Activated T-cell treated with anti-CD3 and anti-CD28 coated beads, Interleukin-2, amount 50 U/mL, for 48 hours (primary cell): ENCODE results near the gene TSR3.
A peak's percentile ranks its signal among the peaks of the same experiment; 100 is the strongest.

ENCODE experiments used
- DNase-seq, 2 experiments: peaks; one replicate each; pipeline ENCODE4 v3.0.0-alpha.2; 2020

Gene TSR3

DNA sequence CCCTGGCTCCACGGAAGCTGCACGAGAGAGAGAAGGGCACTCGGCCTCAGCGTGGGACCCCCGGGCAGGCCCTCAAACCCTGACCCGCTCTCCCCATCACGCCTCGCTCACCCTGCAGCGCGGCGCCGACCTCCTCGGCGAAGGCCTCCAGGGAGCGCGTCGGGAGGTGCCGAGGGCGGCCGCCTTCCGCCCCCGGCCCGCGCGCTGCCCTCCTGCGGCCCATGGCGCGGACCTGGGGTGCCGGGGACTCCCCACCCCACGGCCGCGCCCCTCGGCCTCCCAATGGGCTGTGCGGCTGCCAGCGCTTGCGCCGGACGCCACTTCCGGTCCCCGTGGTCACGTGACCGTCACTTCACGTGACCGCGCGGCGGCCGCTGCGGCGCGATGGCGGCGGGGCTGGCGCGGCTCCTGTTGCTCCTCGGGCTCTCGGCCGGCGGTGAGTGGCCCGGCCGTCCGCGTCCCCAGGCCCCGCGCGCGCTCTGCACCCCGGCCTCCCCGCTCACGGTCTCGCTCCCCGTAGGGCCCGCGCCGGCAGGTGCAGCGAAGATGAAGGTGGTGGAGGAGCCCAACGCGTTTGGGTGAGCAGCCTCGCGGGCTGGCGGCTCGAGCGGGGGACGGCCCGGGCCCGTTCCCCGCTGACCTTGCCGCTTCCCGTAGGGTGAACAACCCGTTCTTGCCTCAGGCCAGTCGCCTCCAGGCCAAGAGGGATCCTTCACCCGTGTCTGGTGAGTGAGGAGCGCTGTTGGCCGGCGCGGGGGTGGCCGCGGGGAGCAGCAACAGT lies at the start of gene TSR3, which contains the start of gene GNPTG:
Gene TSR3, minus strand, starts transcription at position 297 of the 781 bp plus-strand sequence. Its CDS starts 74 bp downstream, at position 223.
Gene GNPTG, plus strand, starts transcription at position 350 of the 781 bp plus-strand sequence. Its CDS starts 35 bp downstream, at position 385.
- DNase-seq = peak; percentile 88 to 90

DNA sequence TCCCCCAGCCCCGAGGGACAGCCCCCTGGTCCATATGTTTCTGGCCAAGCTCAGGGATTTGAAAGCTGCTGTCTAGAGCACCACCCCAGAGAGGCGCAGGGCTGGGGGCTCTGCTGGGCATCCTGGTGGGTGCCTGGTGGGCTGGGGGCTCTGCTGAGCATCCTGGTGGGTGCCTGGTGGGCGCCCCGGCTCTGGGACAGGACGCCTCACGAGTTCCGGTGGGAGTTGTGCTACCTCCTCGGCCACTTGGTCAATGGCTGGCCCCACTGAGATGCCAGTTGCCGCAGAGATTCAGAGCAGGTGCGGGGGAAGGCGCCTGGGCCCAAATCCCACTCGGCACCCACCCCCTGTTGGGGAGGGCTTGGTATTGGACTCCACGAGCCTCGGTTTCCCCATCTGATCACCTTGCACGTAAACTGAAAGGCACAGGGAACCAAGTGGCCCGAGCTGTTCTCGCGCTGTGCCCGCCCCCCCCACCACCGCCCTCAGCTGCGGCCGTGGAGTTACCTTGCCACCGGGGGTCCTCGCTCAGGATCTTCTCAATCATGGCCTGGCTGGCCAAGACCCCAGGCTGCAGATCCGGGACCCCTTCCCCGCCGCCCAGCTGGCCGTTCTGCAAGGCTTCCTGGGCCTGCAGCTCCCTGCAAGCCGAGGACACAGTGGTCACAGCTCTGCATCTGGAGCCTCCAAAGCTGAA lies 49.5 kb upstream of the TSR3 start:
- DNase-seq = no peak

DNA sequence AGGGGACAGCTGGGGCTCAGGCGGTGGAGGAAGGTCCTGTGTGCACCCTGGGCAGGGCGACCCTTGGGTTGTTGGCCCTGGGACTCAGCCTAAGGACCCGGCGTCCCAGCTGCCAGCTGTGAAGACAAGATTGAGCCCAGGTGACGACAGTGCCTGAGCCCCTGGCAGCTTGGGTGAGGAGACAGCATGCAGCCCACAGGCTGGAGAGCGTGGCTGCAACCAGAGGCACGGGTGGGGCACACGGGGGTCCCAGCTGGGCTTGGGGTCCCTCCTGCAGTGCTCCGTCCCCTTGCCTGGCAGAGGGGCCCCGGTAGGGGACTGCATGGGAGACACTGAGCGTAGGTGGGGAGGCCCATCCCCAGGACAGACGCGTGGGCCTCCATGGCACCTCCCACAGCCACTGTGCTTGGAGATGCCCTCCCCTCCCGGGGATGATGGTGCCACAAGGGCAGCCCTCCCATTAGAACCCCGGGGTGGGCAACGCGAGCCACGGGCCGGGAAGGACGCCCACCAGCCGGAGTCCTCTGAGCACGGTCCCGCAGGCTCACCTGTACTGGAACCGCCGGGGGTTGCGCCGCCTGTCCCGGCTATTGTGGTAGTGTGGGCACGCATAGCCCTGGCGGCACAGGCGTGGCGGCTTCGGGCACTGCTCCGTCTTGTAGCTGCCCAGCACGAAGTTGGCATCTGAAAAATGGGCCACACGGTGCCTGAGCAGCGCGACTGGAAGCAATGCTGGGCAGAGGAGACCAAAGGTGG lies 47.3 kb upstream of the TSR3 start:
- no peak for DNase-seq

DNA sequence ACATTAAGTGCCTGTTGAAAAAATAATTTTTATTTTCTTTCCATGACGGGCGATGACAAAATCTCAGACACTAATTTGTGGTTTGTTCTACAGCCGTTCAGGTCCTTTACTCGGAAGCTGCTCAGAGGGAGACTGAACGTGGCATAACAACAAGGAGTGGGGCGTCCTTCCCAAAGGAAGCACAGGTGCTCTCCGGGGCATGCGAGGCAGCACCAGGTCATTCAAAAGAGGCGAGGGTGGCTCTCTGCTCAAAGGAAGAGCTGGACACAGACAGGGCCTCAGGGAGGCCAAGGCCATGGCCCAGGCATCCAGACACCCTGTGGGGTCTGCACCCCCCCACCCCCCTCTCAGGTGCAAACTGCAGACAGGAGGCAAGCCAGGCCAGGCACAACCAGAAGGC lies 46.7 kb upstream of the TSR3 start:
- no peak for DNase-seq

DNA sequence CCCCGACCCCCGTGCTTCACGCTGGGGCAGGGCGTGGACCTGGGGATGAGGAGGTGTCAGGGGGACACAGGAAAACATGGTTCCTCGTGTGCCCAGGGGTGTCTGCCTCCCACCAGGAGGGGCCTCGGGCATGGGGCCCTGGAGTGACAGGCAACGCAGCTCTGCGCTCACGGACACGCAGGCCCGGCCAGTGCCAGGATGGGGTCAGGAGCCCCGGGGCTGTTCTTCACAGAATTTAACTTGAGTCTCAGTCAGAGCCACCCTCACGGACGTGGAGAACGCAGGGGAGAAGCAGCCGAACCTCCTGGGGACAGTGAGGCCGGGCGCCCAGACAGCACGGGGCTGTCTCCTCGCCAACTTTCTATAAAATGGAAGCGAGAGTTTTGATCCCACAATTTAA lies 46.1 kb upstream of the TSR3 start:
- no peak for DNase-seq

DNA sequence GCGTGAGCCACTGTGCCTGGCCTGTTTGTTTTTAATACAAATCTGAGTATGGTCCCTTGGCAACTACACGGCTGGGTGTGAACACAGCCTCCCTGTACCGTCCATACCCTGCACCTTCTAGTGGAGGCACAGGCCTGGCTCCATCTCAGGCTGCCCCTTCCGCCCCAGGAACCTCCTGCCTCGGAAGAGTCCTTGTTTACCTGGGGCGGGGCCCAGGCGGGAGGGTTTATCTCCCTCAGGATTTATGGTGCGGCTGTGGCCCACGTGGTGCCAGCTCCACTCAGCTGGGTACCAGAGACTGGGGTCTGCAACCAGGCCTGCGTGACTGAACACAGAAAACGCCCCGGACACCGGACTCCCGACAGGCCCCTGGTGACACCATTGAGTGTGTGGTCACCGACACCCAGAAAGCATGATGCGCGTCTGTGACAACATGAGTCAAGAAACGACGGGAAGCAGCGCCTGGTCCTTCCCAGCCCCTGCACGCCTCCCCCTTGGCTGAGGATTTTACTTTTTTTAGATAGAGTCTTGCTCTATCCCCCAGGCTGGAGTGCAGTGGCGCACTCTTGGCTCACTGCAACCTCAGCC lies 43.9 kb upstream of the TSR3 start:
- DNase-seq = no peak

DNA sequence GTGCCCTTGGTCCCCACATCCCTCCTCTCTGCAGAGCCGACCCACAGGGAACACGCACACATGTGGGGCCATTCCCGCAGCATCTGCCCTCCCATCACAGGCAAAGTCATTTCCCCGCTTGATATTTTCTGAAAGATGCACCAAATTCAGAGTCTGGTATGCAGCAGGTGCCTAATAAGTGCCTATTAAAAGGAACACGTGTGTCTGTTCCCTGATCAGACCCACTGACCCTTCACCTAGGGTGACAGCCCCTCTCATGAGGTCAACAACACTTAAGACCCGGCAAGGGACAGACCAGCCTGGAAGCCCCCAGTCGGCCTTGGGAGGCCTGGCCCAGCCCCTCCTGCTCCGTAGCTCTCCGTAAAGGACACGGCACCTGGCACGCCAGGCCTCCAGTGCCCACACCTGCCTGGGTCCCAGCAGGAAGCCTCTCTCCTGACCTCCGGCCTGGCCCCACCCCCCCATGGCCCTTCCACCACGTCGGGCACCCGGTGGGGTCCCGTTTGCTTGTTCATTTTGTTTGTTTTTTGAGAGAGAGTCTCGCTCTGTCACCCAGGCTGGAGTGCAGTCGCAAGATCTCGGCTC lies 42.8 kb upstream of the TSR3 start:
- no peak for DNase-seq

DNA sequence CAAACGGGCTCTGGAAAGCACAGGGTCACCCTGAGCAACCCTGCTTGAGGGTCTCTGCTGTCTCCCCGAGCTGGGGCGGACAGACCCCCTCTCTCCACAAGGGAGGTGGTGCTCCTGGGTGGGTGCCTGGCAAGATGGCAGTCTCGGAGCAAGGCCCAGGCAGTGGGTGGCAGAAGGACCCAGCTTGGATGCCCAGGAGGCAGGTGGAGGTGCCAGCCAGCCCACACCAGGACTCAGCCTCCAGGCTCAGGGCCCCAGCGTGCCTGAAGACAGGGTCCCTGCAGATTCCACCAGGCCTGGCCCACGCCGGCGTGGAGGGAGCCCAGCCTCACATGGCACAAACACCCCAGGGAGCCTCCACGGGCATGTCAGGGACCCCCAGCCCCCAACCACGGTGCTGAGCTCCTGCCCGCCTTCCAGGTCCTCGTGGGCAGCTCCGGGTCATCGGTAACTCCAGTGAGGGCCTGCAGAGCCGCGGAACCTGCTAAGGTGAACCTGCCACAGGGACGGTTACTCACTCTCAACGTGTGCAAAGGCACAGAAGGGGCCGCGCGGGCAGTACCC lies 42.0 kb upstream of the TSR3 start:
- no peak for DNase-seq

DNA sequence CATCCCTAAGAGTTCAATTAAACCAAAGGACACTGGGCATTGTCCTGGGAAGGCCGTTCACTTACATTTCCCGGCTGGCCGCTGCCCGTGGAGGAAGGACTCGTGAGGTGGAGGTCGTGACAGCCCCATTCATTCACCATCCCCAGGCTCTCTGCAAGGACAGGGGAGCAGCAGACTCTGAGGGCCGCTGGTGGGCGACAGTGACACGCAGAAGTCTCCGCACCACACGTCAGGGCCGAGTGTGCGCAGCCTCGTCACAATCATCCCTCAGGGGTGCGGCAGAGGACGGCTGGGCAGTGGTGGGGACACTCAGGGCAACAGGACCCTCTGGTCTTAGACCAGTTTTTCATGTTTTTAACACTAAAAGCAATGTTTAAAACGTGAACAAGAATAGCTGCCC lies 41.1 kb upstream of the TSR3 start:
- DNase-seq = no peak

DNA sequence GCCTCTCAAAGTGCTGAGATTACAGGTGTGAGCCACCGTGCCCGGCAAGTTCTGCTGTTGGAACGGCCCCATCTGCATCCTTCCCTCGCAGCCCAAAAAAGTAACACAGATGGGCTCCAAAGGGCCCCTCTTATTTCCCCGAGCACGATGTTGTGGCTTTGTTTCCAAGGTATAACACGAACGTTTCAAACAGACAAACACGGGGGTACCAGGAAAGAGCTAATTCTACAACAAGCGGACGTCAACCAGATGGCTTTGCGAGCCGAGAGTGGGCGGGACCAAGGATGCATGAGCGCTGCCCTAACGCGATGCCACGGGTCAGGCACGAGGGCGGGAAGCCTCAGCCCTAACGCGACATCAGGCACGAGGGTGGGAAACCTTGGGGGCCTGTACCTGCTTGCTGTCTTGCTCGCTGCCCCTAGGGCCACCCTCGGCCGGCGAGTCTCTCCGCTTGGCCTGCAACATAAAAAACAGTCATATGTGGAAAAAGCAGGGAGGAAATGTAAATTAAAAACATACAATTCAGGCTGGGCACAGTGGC lies 38.6 kb upstream of the TSR3 start:
- DNase-seq = no peak

DNA sequence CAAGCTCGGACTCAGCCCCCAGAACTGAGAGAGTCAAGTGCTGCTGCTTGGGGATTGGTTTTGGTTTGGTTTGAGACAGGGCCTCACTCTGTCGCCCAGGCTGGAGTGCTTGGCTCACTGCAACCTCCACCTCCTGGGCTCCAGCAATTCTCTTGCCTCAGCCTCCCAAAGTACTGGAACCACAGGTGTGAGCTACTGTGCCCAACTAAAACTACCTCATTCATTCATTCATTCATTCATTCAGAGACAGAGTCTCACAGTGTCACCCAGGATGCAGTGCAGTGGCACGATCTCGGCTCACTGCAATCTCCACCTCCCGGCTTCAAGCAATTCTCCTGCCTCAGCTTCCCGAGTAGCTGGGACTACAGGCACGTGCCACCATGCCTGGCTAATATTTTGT lies 38.1 kb upstream of the TSR3 start:
- DNase-seq = no peak

DNA sequence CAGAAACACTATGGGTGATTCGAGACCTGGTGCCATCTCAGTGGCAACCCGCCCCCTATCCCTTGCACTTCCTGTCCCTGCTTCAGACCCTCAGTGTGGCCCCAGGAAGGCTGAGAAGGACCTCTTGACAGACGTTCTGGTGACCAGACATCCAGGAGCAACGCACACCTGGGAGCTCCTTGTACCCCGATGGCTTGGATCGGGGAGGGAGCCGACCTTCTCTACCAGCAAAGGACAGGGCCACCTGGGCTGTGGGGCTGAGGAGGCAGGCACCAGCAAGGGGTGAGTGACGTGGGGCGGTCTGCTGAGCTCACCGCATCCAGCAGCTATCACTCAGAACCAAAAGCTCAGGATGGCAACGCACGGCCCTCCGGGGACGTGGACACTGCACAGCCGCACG lies 35.7 kb upstream of the TSR3 start:
- DNase-seq = no peak

DNA sequence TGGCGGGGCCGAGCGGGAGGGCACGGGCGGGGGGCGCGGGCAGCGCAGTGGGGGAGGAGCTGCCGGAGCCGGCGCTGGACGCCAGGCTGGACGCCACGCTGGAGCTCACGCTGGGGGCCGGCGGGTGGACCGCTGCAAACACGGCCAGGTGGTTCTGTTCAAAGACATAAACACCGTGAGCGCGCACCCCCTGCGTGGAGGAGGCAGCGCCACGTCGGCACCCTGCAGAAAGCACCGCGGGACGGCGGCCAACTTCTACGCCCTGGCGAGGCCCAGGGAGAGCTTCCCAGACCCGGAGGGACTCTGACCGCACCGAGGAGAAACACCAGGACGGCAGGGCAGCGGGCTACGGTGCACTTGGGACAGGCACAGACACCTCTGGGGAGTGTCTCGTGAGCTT lies 33.6 kb upstream of the TSR3 start:
- no peak for DNase-seq

DNA sequence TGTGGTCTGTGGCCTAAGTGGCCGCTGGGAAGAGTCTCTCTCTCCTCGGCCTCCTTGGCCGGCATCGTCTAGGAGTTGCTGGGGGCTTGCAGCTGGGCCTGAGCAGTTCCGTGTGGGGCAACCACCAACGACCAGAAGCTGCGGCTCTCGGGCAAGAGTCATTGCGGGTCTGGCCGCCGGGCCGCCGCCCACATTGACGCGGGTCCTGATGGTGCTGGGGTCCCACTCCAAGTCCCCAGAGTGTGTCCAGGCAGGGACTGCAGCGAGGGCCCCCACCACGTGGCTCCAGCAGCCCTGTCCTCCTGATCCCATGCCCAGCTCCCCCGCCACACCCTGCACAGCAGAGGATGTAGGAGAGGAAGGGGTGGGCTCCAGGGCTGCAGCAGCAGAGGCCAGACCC lies 31.9 kb upstream of the TSR3 start:
- no peak for DNase-seq

DNA sequence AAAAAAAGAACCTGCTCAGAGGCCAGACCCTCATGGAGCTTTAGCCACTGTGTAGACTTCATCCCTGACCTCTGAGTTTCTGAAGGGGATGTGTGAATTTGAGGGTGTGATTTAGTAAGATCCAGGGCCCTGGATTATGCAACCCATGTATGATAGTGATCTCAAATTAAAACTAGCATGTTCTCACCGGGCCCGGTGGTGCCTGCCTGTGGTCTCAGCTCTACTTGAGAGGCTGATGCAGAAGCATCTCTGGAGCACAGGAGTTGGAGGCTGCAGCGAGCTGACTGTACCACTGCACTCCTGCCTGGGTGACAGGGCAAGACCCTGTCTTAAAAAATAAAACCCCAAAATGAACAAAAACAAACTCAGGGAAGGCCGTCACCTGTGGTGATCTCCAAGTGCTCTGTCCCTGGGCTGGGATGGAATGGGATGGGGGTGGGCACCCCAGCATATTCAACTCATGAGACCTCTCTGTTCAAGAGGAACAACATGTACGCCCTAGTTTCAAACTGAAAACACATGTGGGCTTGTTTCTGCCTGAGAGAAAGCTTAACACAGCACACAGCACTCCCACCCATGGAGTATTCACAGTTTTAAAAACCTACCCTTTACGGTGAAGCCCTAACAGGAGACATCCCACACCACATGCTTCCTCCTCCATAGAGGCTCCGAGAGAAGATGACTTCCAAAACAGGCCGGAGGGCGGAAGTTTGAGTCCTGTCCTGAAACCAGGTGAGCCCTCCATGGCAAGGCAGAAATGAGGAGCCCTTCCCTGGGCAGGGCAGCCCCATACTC lies 30.1 kb upstream of the TSR3 start:
- no peak for DNase-seq

DNA sequence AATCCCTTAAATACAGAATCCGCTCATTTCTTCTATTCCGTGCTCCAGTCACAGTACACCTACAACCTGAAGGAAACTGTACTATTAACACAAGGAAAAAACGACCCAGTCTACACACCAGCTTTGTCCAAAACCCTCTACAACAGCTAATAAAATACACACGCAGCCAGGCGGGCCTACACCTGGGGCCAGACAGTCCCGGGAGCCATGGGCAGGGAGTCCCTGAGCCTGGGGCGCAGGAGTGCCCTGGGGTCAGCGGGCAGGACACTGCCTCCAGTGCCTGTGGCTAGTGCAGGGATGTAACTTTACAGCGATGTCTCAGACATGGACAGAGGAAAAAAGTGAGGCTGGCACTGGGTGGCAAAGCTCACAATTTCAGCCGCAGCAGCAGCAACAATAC lies 28.5 kb upstream of the TSR3 start:
- no peak for DNase-seq

DNA sequence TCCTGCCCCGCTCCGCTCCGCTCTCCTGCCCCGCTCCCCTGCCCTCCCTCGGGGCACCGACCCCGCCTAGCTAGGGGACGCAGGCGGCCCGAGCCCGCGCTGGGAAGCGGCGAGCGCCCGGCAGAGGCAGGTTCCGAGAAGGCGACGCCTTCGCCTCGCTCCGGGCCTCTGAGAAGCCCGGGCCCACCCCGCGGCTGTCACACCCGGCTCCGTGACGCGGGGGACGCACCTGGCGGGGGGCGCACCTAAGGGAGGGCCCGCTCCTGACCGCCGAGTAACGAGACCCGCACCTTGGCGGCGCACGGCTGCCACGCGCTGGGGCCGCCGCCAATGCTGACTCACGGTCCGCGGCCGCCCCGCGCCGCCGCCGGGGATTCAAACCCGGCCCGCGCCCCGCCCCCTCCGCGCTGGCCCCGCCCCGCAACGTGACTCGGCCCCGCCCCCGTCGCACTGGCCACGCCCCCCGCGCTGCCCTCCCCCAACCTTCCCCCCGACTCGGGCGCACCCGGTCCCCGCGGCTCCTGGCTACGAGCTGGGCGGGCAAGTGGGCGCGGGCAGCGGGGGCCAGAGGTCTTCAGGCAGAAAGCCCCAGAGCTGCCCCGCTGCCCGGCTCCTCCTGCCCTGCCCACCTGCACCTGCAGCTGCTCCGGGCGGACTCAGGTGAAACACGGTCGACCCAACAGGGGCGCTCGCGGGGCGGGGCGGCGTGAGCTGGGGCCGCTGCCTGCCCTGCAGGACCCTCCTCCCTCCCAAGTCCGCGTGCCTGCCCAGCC lies 27.8 kb upstream of the TSR3 start:
- DNase-seq = peak; percentile 84 to 86

DNA sequence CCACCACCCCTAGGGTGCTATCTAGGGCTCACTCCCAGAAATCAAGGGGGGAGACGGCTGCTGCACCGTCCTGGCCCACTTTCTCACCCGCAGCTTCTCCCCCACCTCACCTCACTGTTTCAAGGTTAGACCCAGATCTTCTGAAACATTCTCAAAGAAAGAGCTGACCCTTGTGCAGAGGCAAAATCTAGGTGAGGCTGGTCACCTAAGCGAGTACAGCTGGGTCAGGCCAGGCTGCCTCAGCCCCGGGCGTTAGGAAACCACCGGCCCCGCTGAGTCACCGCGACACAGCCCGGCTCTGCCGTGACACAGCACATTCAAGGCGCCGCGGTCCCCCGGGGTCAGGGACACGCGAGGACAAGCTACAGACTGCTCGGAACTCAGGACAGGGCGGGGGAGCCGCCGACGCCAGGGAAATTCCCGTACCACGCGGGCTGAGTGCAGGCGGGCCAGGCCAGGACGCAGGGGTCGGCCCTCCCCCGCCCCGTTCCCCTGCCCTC lies 27.2 kb upstream of the TSR3 start:
- DNase-seq = peak; percentile 81 to 84

DNA sequence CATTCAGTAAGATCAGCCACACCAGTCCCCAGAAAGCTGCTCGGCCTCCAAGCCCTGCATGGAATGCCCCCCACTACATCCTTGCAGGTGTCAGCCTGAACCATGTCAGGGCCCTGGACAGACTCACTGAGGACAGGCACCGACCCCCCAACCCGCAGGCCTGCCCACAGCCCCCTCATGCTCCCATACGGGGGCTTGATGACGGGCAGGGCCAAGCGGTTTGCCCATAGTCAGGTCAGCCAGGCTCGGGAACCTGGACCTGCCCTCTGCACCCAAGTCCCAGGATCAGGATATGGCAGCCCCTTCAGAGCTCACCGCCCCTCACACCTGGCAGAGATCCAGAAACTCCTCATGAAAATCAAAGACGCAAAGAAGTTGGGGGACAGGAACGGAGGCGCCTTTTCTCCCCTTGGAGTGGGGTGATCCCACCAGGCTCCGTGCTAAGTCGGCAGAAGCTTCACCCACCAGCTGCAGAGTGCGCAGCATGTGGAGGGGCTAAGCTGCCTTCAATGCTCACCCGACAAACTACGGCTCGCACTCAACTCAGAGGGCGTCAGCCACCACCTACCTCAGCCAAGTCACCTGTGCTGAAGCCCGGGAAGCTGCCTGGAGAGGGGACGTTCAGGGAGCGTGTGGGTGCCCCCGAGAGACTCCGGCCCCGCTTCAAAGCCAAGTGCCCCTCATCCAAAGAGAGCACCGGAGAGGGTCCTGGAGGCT lies 26.6 kb upstream of the TSR3 start:
- DNase-seq = no peak
